GM19239 (cell line): ENCODE measurements around the gene RIOK1.

Experiments used
- DNase-seq: peaks from one replicate; pipeline ENCODE4 v3.0.0; 2011; ENCODE audit warnings: low spot score; ENCODE audit not compliant: insufficient read length
- FAIRE-seq: peaks from 2 replicates; lab custom pipeline; 2011; peaks lifted over from hg19 to GRCh38; lab: Jason Lieb, UNC

Gene RIOK1

GRCh38 chr6:7404546-7404945 is 14.9 kb downstream of the RIOK1 start:
- DNase-seq = no peak
- FAIRE-seq = no peak

GRCh38 chr6:7406743-7407142 is 17.1 kb downstream of the RIOK1 start:
- no peak for FAIRE-seq

GRCh38 chr6:7409740-7410139 is 20.1 kb downstream of the RIOK1 start:
- FAIRE-seq = no peak
- DNase-seq = no peak

More at GRCh38 chr6:7406743-7407142, 17.1 kb downstream of the RIOK1 start:
- DNase-seq = no peak

- FAIRE-seq (peak; percentile 11), DNase-seq (no peak)
Observed at GRCh38 chr6:7410851-7411250, 21.2 kb downstream of the RIOK1 start.

GRCh38 chr6:7411328-7411727 is 21.7 kb downstream of the RIOK1 start:
- no peak for FAIRE-seq
- no peak for DNase-seq

GRCh38 chr6:7413151-7413823 is 23.7 kb downstream of the RIOK1 start:
- FAIRE-seq = no peak
- DNase-seq = no peak

- no peak for DNase-seq
- no peak for FAIRE-seq
Observed at GRCh38 chr6:7414811-7415210, 25.2 kb downstream of the RIOK1 start.

- DNase-seq = no peak
- no peak for FAIRE-seq
Observed at GRCh38 chr6:7417684-7418083, 28.1 kb downstream of the RIOK1 start.

GRCh38 chr6:7418238-7418905 is 28.8 kb downstream of the RIOK1 start:
- DNase-seq (no peak), FAIRE-seq (no peak)

- DNase-seq (no peak), FAIRE-seq (no peak)
Observed at GRCh38 chr6:7419065-7419464, 29.5 kb downstream of the RIOK1 start.

GRCh38 chr6:7421066-7421465 is 31.5 kb downstream of the RIOK1 start:
- FAIRE-seq (no peak), DNase-seq (no peak)

- no peak for FAIRE-seq
- DNase-seq = no peak
Observed at GRCh38 chr6:7424058-7424457, 34.5 kb downstream of the RIOK1 start.

GRCh38 chr6:7424967-7425807 is 35.6 kb downstream of the RIOK1 start:
- FAIRE-seq = no peak
- DNase-seq = no peak

GRCh38 chr6:7425808-7426190 is 36.2 kb downstream of the RIOK1 start:
- FAIRE-seq (no peak), DNase-seq (no peak)

- DNase-seq (no peak), FAIRE-seq (no peak)
Observed at GRCh38 chr6:7426447-7427169, 37.0 kb downstream of the RIOK1 start.

GRCh38 chr6:7431313-7431673 is 41.7 kb downstream of the RIOK1 start:
- DNase-seq (no peak), FAIRE-seq (no peak)

- DNase-seq (no peak), FAIRE-seq (no peak)
Observed at GRCh38 chr6:7431674-7432390, 42.2 kb downstream of the RIOK1 start.

- DNase-seq (no peak), FAIRE-seq (no peak)
Observed at GRCh38 chr6:7432391-7433120, 42.9 kb downstream of the RIOK1 start.

GRCh38 chr6:7433121-7433617 is 43.6 kb downstream of the RIOK1 start:
- FAIRE-seq = no peak
- DNase-seq = no peak
